SK-N-MC (cell line): ENCODE results near the gene HOPX.

Experiments
- EZH2 ChIP-seq: fragments of 200-600 bp; sonication (generic); IDR thresholded peaks from one replicate; pipeline ENCODE4 v1.6.1; 2017; ENCODE audit warnings: antibody characterized with exemption
- FOXP2 ChIP-seq: optimal IDR thresholded peaks from 2 replicates; pipeline ENCODE3; 2011; ENCODE audit warnings: mild to moderate bottlenecking, moderate library complexity; ENCODE audit not compliant: insufficient read depth; ENCODE audit errors: extremely low read length, control extremely low read depth
- POLR2AphosphoS5 ChIP-seq: IDR thresholded peaks from 2 replicates; pipeline ENCODE4 v1.6.1; 2012; ENCODE audit warnings: mild to moderate bottlenecking, low read depth, low read length, borderline replicate concordance

DNA sequence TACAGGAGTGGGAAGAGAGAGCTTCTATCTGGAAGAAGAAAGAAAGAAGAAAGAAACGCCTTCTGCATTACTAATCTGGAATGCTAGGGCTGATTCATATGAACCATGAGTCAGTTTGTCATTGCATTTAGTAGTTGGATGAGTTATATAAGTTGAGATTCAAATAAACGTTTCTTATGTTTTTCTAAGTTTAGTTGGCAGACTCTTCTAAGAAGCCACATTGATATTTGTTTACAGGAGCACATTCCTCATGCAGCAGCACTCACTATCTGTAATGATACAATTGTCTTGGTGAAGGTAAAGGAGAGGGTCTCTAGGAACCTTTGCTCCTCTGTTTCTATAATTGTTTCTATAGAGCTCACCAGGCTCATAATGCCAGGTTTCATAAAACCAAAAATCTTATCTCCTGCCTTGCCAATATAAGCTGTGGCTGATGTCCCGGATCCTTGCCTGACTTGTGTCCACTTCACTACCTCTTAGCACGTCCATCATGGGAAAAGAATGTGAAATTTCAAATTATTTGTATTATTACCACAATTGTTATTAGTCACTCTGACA lies 39.5 kb downstream of the HOPX start:
- TF ChIP-seq POLR2AphosphoS5: no peak
- TF ChIP-seq EZH2: no peak
- no peak for TF ChIP-seq FOXP2
